ENCODE data around the gene ADAMTS4. TPM values are rescaled to one million over a fixed set of nuclear protein-coding genes. Genes with fewer than 3 reads are reported as not detected.
A peak's percentile ranks its signal among the peaks of the same experiment; 100 is the strongest.

Gene ADAMTS4
- total and polyA plus RNA-seq, 2 donors (not counting 3 experiments of a cell fraction or from before 2014, with no cell fraction given), result 2.5 to 13.6 TPM

- FAIRE-seq, result no peak
- Histone ChIP-seq H3K79me2 (ENCODE audit: control insufficient read depth, insufficient read depth, low read length) (peaks cover 8% of the 10 kb centered on the region), H3K4me2 (ENCODE audit: insufficient read depth, low read length) (no peak overlapping the region)
These were observed 26.5 kb downstream of the ADAMTS4 start for GRCh38 chr1:161172349-161172748.

GRCh38 chr1:161171696-161172095 lies 27.2 kb downstream of the ADAMTS4 start:
- H3K4me3 ChIP-seq (replicated peaks in 1 of 3; ENCODE audit: insufficient read depth in 1 of 3, low read depth in 1 of 3, low read length in 3 of 3), result no peak overlapping the region
- H3K9me1 ChIP-seq (replicated peaks; ENCODE audit: control insufficient read depth, extremely low read depth, insufficient read depth, low read length), result no peaks in the 10 kb centered on the region
- H3K9me3 ChIP-seq (replicated peaks; ENCODE audit: control insufficient read depth, insufficient read depth, low read length), result no peaks in the 10 kb centered on the region
- H3K4me2 ChIP-seq (ENCODE audit: insufficient read depth, low read length), result no peak overlapping the region
- H3K4me1 ChIP-seq (ENCODE audit: control insufficient read depth, extremely low read depth, insufficient read depth, low read length), result peaks cover 12% of the 10 kb centered on the region
- TF ChIP-seq FOS (IDR thresholded peaks at IDR 0.05; ENCODE audit: borderline replicate concordance, insufficient read depth, low read length) (no peak), MYC (IDR thresholded peaks at IDR 0.05; ENCODE audit: low read depth, low read length) (no peak), JUN (IDR thresholded peaks at IDR 0.05; ENCODE audit: borderline replicate concordance, insufficient read depth, insufficient read length, low read depth) (no peak)
- H4K20me1 ChIP-seq (replicated peaks; ENCODE audit: control insufficient read depth, extremely low read depth, insufficient read depth, low read length), result no peaks in the 10 kb centered on the region
- dilution Hi-C loops (cut with MboI; ENCODE audit: extremely low pct_ligation_motif_present, low sequenced_read_pairs) (no loop called here), intact Hi-C loops (cut with micrococcal nuclease) (no loop called here)
- FAIRE-seq, result no peak
- DNase-seq (ENCODE audit: low read depth, low spot score), result no peak
- H2AFZ ChIP-seq (ENCODE audit: low read depth, low read length), result no peak overlapping the region
- TSS peak; percentile 7 for BruUV-seq (replicated peaks)
- POLR2A ChIA-PET, result no interaction called here
- H3K27me3 ChIP-seq (ENCODE audit: control insufficient read depth in 2 of 2, insufficient read depth in 2 of 2, low read length in 2 of 2), result no peaks in the 10 kb centered on the region
- peaks cover 11 to 24% of the 10 kb centered on the region in 2 experiments for H3K36me3 ChIP-seq (ENCODE audit: control insufficient read depth in 2 of 2, extremely low read depth in 1 of 2, insufficient read depth in 2 of 2, low read length in 2 of 2)
- H3K79me2 ChIP-seq (ENCODE audit: control insufficient read depth, insufficient read depth, low read length), result peaks cover 7% of the 10 kb centered on the region
- CTCF ChIA-PET, result interaction anchor here (1.7 to 2.3 kb wide), 3 partner anchors 10 to 210 kb away, joined by 5 to 8 read pairs (median 8); partner anchors contain the start of gene NDUFS2
- no peak overlapping the region for H3K9ac ChIP-seq (replicated peaks; ENCODE audit: extremely low read depth, insufficient read depth, low read length)
- no peak overlapping the region for H3K27ac ChIP-seq (ENCODE audit: insufficient read depth, low read depth, low read length)

More at GRCh38 chr1:161172349-161172748, 26.5 kb downstream of the ADAMTS4 start:
- no peaks in the 10 kb centered on the region for H3K9me1 ChIP-seq (replicated peaks; ENCODE audit: control insufficient read depth, extremely low read depth, insufficient read depth, low read length)
- H3K27me3 ChIP-seq (ENCODE audit: control insufficient read depth in 2 of 2, insufficient read depth in 2 of 2, low read length in 2 of 2), result no peaks in the 10 kb centered on the region
- CTCF ChIA-PET, result interaction anchor here (2.3 kb wide), 1 partner anchor 9 kb away, joined by 8 read pairs; no protein-coding TSS in a partner anchor
- peaks cover 7% of the 10 kb centered on the region for H3K4me1 ChIP-seq (ENCODE audit: control insufficient read depth, extremely low read depth, insufficient read depth, low read length)
- no peak overlapping the region for H2AFZ ChIP-seq (ENCODE audit: low read depth, low read length)
- no peak overlapping the region for H3K27ac ChIP-seq (ENCODE audit: insufficient read depth, low read depth, low read length)
- no peak for DNase-seq (ENCODE audit: low read depth, low spot score)
- BruUV-seq (replicated peaks), result no TSS peak
- H3K9ac ChIP-seq (replicated peaks; ENCODE audit: extremely low read depth, insufficient read depth, low read length), result no peak overlapping the region
- no peak for TF ChIP-seq FOS (IDR thresholded peaks at IDR 0.05; ENCODE audit: borderline replicate concordance, insufficient read depth, low read length)
- no peaks in the 10 kb centered on the region for H3K9me3 ChIP-seq (replicated peaks; ENCODE audit: control insufficient read depth, insufficient read depth, low read length)
- no peaks in the 10 kb centered on the region for H4K20me1 ChIP-seq (replicated peaks; ENCODE audit: control insufficient read depth, extremely low read depth, insufficient read depth, low read length)
- peaks cover 11 to 24% of the 10 kb centered on the region in 2 experiments for H3K36me3 ChIP-seq (ENCODE audit: control insufficient read depth in 2 of 2, extremely low read depth in 1 of 2, insufficient read depth in 2 of 2, low read length in 2 of 2)
- POLR2A ChIA-PET, result no interaction called here
- no peak overlapping the region for H3K4me3 ChIP-seq (replicated peaks in 1 of 3; ENCODE audit: insufficient read depth in 1 of 3, low read depth in 1 of 3, low read length in 3 of 3)
- dilution Hi-C loops (cut with MboI; ENCODE audit: extremely low pct_ligation_motif_present, low sequenced_read_pairs), result no loop called here
- intact Hi-C loops (cut with micrococcal nuclease), result no loop called here

Data from endothelial cell of umbilical vein (primary cell).